IMR-90 (cell line): ENCODE data around the gene PALM.

Experiments used
- BHLHE40 ChIP-seq: fragments of 150-350 bp; IDR thresholded peaks from 2 replicates; pipeline ENCODE4 v1.6.1; 2016; ENCODE audit warnings: mild to moderate bottlenecking, low read depth, low read length
- CEBPB ChIP-seq: IDR thresholded peaks from 2 replicates; pipeline ENCODE4 v1.6.1; 2012; ENCODE audit warnings: low read depth, low read length, improper control_type of control experiment
- FOS ChIP-seq: fragments of 150-350 bp; IDR thresholded peaks from 2 replicates; pipeline ENCODE4 v1.6.1; 2016; ENCODE audit warnings: low read depth, low read length
- MAFK ChIP-seq: IDR thresholded peaks from 2 replicates; pipeline ENCODE4 v1.6.1; 2012; ENCODE audit warnings: low read depth, low read length, improper control_type of control experiment
- MAZ ChIP-seq: IDR thresholded peaks from 2 replicates; pipeline ENCODE4 v1.6.1; 2012; ENCODE audit warnings: low read depth, mild to moderate bottlenecking, low read length, improper control_type of control experiment, moderate library complexity, borderline replicate concordance
- MXI1 ChIP-seq: IDR thresholded peaks from 2 replicates; pipeline ENCODE4 v1.6.1; 2012; ENCODE audit warnings: low read depth, mild to moderate bottlenecking, low read length, moderate library complexity, borderline replicate concordance
- NFE2L2 ChIP-seq: fragments of 150-350 bp; IDR thresholded peaks from 2 replicates; pipeline ENCODE4 v1.6.1; 2016; ENCODE audit warnings: low read depth, mild to moderate bottlenecking, low read length
- POLR2A ChIP-seq: IDR thresholded peaks from 2 replicates; pipeline ENCODE4 v1.6.1; 2012; ENCODE audit warnings: mild to moderate bottlenecking, low read depth, low read length
- RAD21 ChIP-seq: IDR thresholded peaks from 2 replicates; pipeline ENCODE4 v1.6.1; 2012; ENCODE audit warnings: low read length, improper control_type of control experiment
- RCOR1 ChIP-seq: IDR thresholded peaks from 2 replicates; pipeline ENCODE4 v1.6.1; 2012; ENCODE audit warnings: mild to moderate bottlenecking, low read length, improper control_type of control experiment; ENCODE audit not compliant: insufficient replicate concordance
- TF ChIP-seq, protein P1 (sequence below): conservative IDR thresholded peaks from 2 replicates; pipeline ENCODE4 v1.5.1; 2012; ENCODE audit warnings: mild to moderate bottlenecking, low read depth, low read length, improper control_type of control experiment
- TF ChIP-seq, protein P2 (sequence below): fragments of 150-350 bp; IDR thresholded peaks from 2 replicates; pipeline ENCODE4 v1.6.1; 2016; ENCODE audit warnings: low read depth, mild to moderate bottlenecking, low read length, moderate library complexity, borderline replicate concordance

DNA sequence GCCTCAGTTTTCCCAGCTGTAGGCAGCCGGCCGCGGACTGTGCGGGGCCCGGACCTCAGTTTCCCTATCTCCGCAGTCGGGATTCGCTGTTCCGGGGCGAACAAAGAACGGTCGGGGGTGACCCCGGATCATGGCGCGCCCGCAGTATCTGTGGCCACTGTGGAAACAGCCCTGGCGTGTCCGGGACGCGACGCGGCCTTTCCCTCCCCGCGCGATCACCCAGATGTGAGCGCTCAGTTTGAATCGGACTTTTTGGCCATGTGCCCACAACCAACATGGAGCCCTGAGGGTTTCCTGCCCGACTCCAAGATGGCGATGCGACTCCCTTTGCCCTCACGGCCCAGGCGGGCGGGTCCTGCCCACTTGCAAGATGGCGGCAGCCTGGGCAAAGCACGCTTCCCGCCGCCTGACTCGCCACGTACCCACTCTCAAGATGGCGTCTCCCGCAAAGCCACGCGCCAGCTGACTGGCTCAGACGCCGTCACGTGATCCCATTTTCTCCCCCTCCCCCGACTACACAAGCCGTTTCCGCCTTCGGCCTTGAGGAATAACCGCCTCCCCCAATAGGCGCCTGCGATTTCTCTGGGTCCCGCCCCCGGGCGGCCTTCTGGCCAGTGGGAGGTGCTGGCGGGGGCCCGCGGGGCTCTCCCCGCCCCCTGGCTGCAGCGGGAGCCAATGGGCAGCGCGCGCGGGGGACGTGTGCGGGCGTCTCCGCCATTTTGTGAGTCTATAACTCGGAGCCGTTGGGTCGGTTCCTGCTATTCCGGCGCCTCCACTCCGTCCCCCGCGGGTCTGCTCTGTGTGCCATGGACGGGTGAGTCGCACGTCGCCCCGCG is 88.2 kb downstream of the PALM start, which contains the start of gene PTBP1:
- TF ChIP-seq RAD21, result no peak
- peak; percentile 14; the same call in 1 of the 2 replicates for TF ChIP-seq NFE2L2
- TF ChIP-seq, protein P1, sequence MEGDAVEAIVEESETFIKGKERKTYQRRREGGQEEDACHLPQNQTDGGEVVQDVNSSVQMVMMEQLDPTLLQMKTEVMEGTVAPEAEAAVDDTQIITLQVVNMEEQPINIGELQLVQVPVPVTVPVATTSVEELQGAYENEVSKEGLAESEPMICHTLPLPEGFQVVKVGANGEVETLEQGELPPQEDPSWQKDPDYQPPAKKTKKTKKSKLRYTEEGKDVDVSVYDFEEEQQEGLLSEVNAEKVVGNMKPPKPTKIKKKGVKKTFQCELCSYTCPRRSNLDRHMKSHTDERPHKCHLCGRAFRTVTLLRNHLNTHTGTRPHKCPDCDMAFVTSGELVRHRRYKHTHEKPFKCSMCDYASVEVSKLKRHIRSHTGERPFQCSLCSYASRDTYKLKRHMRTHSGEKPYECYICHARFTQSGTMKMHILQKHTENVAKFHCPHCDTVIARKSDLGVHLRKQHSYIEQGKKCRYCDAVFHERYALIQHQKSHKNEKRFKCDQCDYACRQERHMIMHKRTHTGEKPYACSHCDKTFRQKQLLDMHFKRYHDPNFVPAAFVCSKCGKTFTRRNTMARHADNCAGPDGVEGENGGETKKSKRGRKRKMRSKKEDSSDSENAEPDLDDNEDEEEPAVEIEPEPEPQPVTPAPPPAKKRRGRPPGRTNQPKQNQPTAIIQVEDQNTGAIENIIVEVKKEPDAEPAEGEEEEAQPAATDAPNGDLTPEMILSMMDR, result no peak
- peak; percentile 97 for TF ChIP-seq POLR2A
- no peak for TF ChIP-seq RCOR1
- no peak for TF ChIP-seq MAFK
- TF ChIP-seq CEBPB, result no peak
- TF ChIP-seq MAZ, result peak; percentile 76
- TF ChIP-seq MXI1, result peak; percentile 91
- TF ChIP-seq FOS, result peak; percentile 55; the same call in 1 of the 2 replicates
- peak; percentile 67 for TF ChIP-seq BHLHE40
- TF ChIP-seq, protein P2, sequence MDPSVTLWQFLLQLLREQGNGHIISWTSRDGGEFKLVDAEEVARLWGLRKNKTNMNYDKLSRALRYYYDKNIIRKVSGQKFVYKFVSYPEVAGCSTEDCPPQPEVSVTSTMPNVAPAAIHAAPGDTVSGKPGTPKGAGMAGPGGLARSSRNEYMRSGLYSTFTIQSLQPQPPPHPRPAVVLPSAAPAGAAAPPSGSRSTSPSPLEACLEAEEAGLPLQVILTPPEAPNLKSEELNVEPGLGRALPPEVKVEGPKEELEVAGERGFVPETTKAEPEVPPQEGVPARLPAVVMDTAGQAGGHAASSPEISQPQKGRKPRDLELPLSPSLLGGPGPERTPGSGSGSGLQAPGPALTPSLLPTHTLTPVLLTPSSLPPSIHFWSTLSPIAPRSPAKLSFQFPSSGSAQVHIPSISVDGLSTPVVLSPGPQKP, result no peak
